Sigmoid colon (tissue), 4 donors: ENCODE results near the gene NECTIN1.

ENCODE experiments used
- POLR2A ChIP-seq, 2 donors: fragments of 450-650 bp; IDR thresholded peaks; one replicate each; pipeline ENCODE4 v1.6.1; 2016; ENCODE audit warnings: antibody characterized with exemption in 2 of 2, mild to moderate bottlenecking in 2 of 2, moderate library complexity in 2 of 2
- POLR2AphosphoS5 ChIP-seq, 4 donors: sonication (generic); formaldehyde crosslinking; IDR thresholded peaks; one replicate each; pipeline ENCODE4 v1.6.1; 2017; ENCODE audit warnings: antibody characterized with exemption in 4 of 4
- TF ChIP-seq, protein P1 (sequence below), 4 experiments: fragments of 450-650 bp in 3 of 4; fragments of 200-600 bp in 1 of 4; IDR thresholded peaks; one replicate each; pipeline ENCODE4 v1.5.1; 2016 to 2019; ENCODE audit warnings: antibody characterized with exemption in 4 of 4, mild to moderate bottlenecking in 3 of 4, moderate library complexity in 2 of 4

GRCh38 chr11:119664063-119664572 lies 64.9 kb downstream of the NECTIN1 start:
- TF ChIP-seq POLR2A (IDR thresholded peaks at IDR 0.05) (no peak), POLR2AphosphoS5 (IDR thresholded peaks at IDR 0.05) (no peak)
- TF ChIP-seq, protein P1, sequence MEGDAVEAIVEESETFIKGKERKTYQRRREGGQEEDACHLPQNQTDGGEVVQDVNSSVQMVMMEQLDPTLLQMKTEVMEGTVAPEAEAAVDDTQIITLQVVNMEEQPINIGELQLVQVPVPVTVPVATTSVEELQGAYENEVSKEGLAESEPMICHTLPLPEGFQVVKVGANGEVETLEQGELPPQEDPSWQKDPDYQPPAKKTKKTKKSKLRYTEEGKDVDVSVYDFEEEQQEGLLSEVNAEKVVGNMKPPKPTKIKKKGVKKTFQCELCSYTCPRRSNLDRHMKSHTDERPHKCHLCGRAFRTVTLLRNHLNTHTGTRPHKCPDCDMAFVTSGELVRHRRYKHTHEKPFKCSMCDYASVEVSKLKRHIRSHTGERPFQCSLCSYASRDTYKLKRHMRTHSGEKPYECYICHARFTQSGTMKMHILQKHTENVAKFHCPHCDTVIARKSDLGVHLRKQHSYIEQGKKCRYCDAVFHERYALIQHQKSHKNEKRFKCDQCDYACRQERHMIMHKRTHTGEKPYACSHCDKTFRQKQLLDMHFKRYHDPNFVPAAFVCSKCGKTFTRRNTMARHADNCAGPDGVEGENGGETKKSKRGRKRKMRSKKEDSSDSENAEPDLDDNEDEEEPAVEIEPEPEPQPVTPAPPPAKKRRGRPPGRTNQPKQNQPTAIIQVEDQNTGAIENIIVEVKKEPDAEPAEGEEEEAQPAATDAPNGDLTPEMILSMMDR (IDR thresholded peaks at IDR 0.05): no peak
